Measurements from ENCODE around the gene TP53AIP1. TPM values are rescaled to one million over a fixed set of nuclear protein-coding genes. Genes with fewer than 3 reads are reported as not detected.

Gene TP53AIP1
- total and polyA plus RNA-seq, 2 of the 8 experiments (the other 6 are each of a cell fraction or from before 2014, with no cell fraction given), result 0.03 TPM; not detected in 1

- TF ChIP-seq GABPA (IDR thresholded peaks at IDR 0.05; ENCODE audit: borderline replicate concordance, insufficient read depth, low read length) (no peak), KDM5A (IDR thresholded peaks at IDR 0.05; ENCODE audit: low read length) (no peak)
- H3K4ac ChIP-seq (replicated peaks; ENCODE audit: insufficient read length, low read depth, low read length), result no peak overlapping the region
- no peak overlapping the region for H3K4me2 ChIP-seq (ENCODE audit: insufficient read depth in 1 of 2, low read depth in 2 of 2, low read length in 2 of 2)
- no peak overlapping the region for H3K56ac ChIP-seq (replicated peaks; ENCODE audit: insufficient read length, low read depth, low read length)
- H3K4me3 ChIP-seq (ENCODE audit: extremely low read depth in 1 of 4, insufficient read depth in 2 of 4, low read depth in 3 of 4, low read length in 4 of 4), result no peak overlapping the region
- no peak overlapping the region for H3K14ac ChIP-seq (ENCODE audit: insufficient read length)
- ChIA-PET POLR2A (ENCODE audit: partially characterized antibody) (no interaction called here), CTCF (ENCODE audit: partially characterized antibody) (no interaction called here)
- FAIRE-seq (no peak), DNase-seq (ENCODE audit: low read depth in 1 of 2, low spot score in 2 of 2) (no peak)
- no peak overlapping the region for H2BK15ac ChIP-seq (ENCODE audit: low read length)
- no peak overlapping the region for H2BK12ac ChIP-seq (ENCODE audit: low read depth, low read length)
- no peak overlapping the region for H3K9ac ChIP-seq (replicated peaks in 1 of 4; ENCODE audit: extremely low read depth in 1 of 4, low read depth in 3 of 4, low read length in 3 of 4)
- no peaks in the 10 kb centered on the region for H3K79me2 ChIP-seq (ENCODE audit: control insufficient read depth in 1 of 2, insufficient read depth in 2 of 2, low read length in 2 of 2)
- H3K4me1 ChIP-seq (replicated peaks in 1 of 4; ENCODE audit: control insufficient read depth in 3 of 4, insufficient read depth in 4 of 4, low read length in 3 of 4), result peaks cover 2 to 21% (median 16%) of the 10 kb centered on the region in 4 experiments
- no peak overlapping the region; the same call in 1 of the 2 replicates for H4K8ac ChIP-seq (ENCODE audit: extremely low read depth, insufficient read depth, low read length)
- H3K9me3 ChIP-seq (ENCODE audit: insufficient read depth in 2 of 2, low read depth in 1 of 2, low read length in 1 of 2), result no peaks in the 10 kb centered on the region
- H2BK20ac ChIP-seq (ENCODE audit: low read length), result no peak overlapping the region
- H3K27ac ChIP-seq (ENCODE audit: low read depth, low read length), result no peak overlapping the region
- no peak overlapping the region for H2BK5ac ChIP-seq (ENCODE audit: low read depth, low read length)
- H3K27me3 ChIP-seq (replicated peaks in 1 of 4; ENCODE audit: control insufficient read depth in 3 of 4, extremely low read depth in 1 of 4, insufficient read depth in 3 of 4, low read length in 3 of 4), result peaks cover 39 to 71% (median 64%) of the 10 kb centered on the region in 4 experiments
- H3K36me3 ChIP-seq (ENCODE audit: control insufficient read depth in 2 of 4, insufficient read depth in 4 of 4, low read length in 3 of 4), result no peaks in the 10 kb centered on the region
- H4K20me1 ChIP-seq (replicated peaks in 1 of 2; ENCODE audit: control insufficient read depth in 1 of 2, insufficient read depth in 2 of 2, low read length in 2 of 2), result peaks cover 3 to 14% of the 10 kb centered on the region in 2 experiments
- H4K5ac ChIP-seq (ENCODE audit: insufficient read length, low read depth, low read length), result no peak overlapping the region
- peaks cover 2% of the 10 kb centered on the region; the same call in 1 of the 2 replicates for H3K23me2 ChIP-seq (ENCODE audit: low read depth, low read length)
- H3K79me1 ChIP-seq (ENCODE audit: low read depth, low read length), result no peaks in the 10 kb centered on the region
- no peak overlapping the region for H3K18ac ChIP-seq (ENCODE audit: extremely low read depth, low read length)
- WGBS, 2 experiments (ENCODE audit: extremely low coverage in 1 of 2, insufficient coverage in 1 of 2, insufficient read length in 1 of 2, insufficient replicate concordance in 2 of 2, low coverage in 1 of 2, low lambda C conversion rate in 2 of 2, missing lambda C conversion rate in 1 of 2), result 82% methylated on average over 13 of the region's 13 CpGs; no CpG with 5 or more reads in 1 of the 2 experiments
- no peak overlapping the region for H2AFZ ChIP-seq (ENCODE audit: low read length)
- H3K23ac ChIP-seq (ENCODE audit: insufficient read length), result no peak overlapping the region
- no peak overlapping the region for H4K91ac ChIP-seq (replicated peaks; ENCODE audit: insufficient read length, low read length)
- no peak overlapping the region for H2AK5ac ChIP-seq (ENCODE audit: low read depth, low read length)
- no peak overlapping the region for H2BK120ac ChIP-seq (replicated peaks; ENCODE audit: low read depth, low read length)
Observed at GRCh38 chr11:128898580-128899344, 43.9 kb downstream of the TP53AIP1 start.

Data from H1 (cell line).